H1 (cell line): Measurements from ENCODE around the gene EIF2B2. TPM values are rescaled to one million over a fixed set of nuclear protein-coding genes. Genes with fewer than 3 reads are reported as not detected.

Source experiments
- CTCF ChIA-PET: fragments of 300-600 bp; sonication (Branson Sonifier 250); formaldehyde crosslinking; loops from one replicate; lab custom pipeline; 2021; ENCODE audit not compliant: partially characterized antibody; lab: Charles Lee
- POLR2A ChIA-PET: fragments of 300-600 bp; sonication (Branson Sonifier 250); formaldehyde crosslinking; loops from one replicate; lab custom pipeline; 2021; ENCODE audit warnings: inconsistent platforms; ENCODE audit not compliant: partially characterized antibody; lab: Charles Lee
- DNase-seq, 2 experiments: peaks; one replicate each; pipeline versions ENCODE4 v3.0.0 to v3.0.0-alpha.2; 2010 to 2022; ENCODE audit warnings: low spot score in 2 of 2, low read depth in 1 of 2, mixed read lengths in 1 of 2
- FAIRE-seq: peaks from 2 replicates; lab custom pipeline; 2011; peaks lifted over from hg19 to GRCh38; lab: Jason Lieb, UNC
- H2AFZ ChIP-seq: 2 replicates; pipeline ENCODE4 v1.8.1; 2012; ENCODE audit warnings: low read length, inconsistent platforms
- H2AK5ac ChIP-seq: 2 replicates; pipeline ENCODE4 v1.6.1; 2013; ENCODE audit warnings: low read depth, low read length
- H2BK120ac ChIP-seq: replicated peaks from 2 replicates; pipeline ENCODE3; 2013; ENCODE audit warnings: low read depth, low read length, inconsistent platforms
- H2BK12ac ChIP-seq: 2 replicates; pipeline ENCODE4 v1.6.1; 2013; ENCODE audit warnings: low read depth, low read length
- H2BK15ac ChIP-seq: 2 replicates; pipeline ENCODE4 v1.6.1; 2013; ENCODE audit warnings: low read length
- H2BK20ac ChIP-seq: 2 replicates; pipeline ENCODE4 v1.6.1; 2013; ENCODE audit warnings: low read length
- H2BK5ac ChIP-seq: 2 replicates; pipeline ENCODE4 v1.6.1; 2013; ENCODE audit warnings: low read depth, low read length
- H3K14ac ChIP-seq: 2 replicates; pipeline ENCODE4 v1.6.1; 2013; ENCODE audit warnings: inconsistent platforms; ENCODE audit not compliant: insufficient read length
- H3K18ac ChIP-seq: 2 replicates; pipeline ENCODE4 v1.6.1; 2013; ENCODE audit warnings: low read length; ENCODE audit errors: extremely low read depth
- H3K23ac ChIP-seq: 2 replicates; pipeline ENCODE4 v1.6.1; 2013; ENCODE audit warnings: inconsistent platforms; ENCODE audit not compliant: insufficient read length
- H3K23me2 ChIP-seq: 2 replicates; pipeline ENCODE4 v1.6.1; 2013; ENCODE audit warnings: low read depth, low read length
- H3K27ac ChIP-seq: 2 replicates; pipeline ENCODE4 v1.6.1; 2011; ENCODE audit warnings: low read depth, low read length, inconsistent platforms
- H3K27me3 ChIP-seq, 4 experiments: replicated peaks in 1 of 4; 1 replicate in 1 of 4; 2 replicates in 3 of 4; pipeline versions ENCODE4 v1.6.1 to v1.8.1; 2011 to 2013; ENCODE audit warnings: low read length in 3 of 4, mild to moderate bottlenecking in 3 of 4, inconsistent platforms in 2 of 4, mixed read lengths in 2 of 4, moderate library complexity in 1 of 4; ENCODE audit not compliant: control insufficient read depth in 3 of 4, insufficient read depth in 3 of 4; ENCODE audit errors: extremely low read depth in 1 of 4
- H3K36me3 ChIP-seq, 4 experiments: 2 replicates each; pipeline versions ENCODE4 v1.6.1 to v1.8.1; 2011 to 2013; ENCODE audit warnings: mild to moderate bottlenecking in 4 of 4, low read length in 3 of 4, moderate library complexity in 2 of 4, control low read depth in 1 of 4, inconsistent platforms in 1 of 4; ENCODE audit not compliant: insufficient read depth in 4 of 4, control insufficient read depth in 2 of 4
- H3K4ac ChIP-seq: replicated peaks from 2 replicates; pipeline ENCODE3; 2013; ENCODE audit warnings: low read length, low read depth, mixed read lengths, inconsistent platforms; ENCODE audit not compliant: insufficient read length
- H3K4me1 ChIP-seq, 4 experiments: replicated peaks in 1 of 4; 1 replicate in 1 of 4; 2 replicates in 3 of 4; pipeline versions ENCODE4 v1.6.1 to v1.8.1; 2011 to 2013; ENCODE audit warnings: low read length in 3 of 4, inconsistent platforms in 2 of 4, mixed read lengths in 1 of 4; ENCODE audit not compliant: insufficient read depth in 4 of 4, control insufficient read depth in 3 of 4
- H3K4me2 ChIP-seq, 2 experiments: 2 replicates each; pipeline versions ENCODE4 v1.6.1 to v1.8.1; 2011 to 2013; ENCODE audit warnings: low read depth in 2 of 2, low read length in 2 of 2, control low read depth in 1 of 2, inconsistent platforms in 1 of 2, mild to moderate bottlenecking in 1 of 2; ENCODE audit not compliant: insufficient read depth in 1 of 2
- H3K4me3 ChIP-seq, 4 experiments: fragments of 200-600, 300-600 bp in 1 of 4; sonication (generic), shearing (Covaris generic), sonication (Bioruptor Twin) in 1 of 4; 2 replicates each; pipeline versions ENCODE4 v1.5.1 to v1.8.1; 2011 to 2016; ENCODE audit warnings: low read length in 4 of 4, low read depth in 3 of 4, control low read depth in 2 of 4, inconsistent platforms in 2 of 4, mild to moderate bottlenecking in 2 of 4, mixed read lengths in 1 of 4, moderate library complexity in 1 of 4; ENCODE audit not compliant: insufficient read depth in 2 of 4; ENCODE audit errors: extremely low read depth in 1 of 4
- H3K56ac ChIP-seq: replicated peaks from 2 replicates; pipeline ENCODE3; 2013; ENCODE audit warnings: low read depth, mild to moderate bottlenecking, mixed read lengths, low read length, inconsistent platforms; ENCODE audit not compliant: insufficient read length
- H3K79me1 ChIP-seq: 2 replicates; pipeline ENCODE4 v1.6.1; 2013; ENCODE audit warnings: low read depth, low read length, control low read depth
- H3K79me2 ChIP-seq, 2 experiments: 2 replicates each; pipeline versions ENCODE4 v1.6.1 to v1.8.1; 2012 to 2013; ENCODE audit warnings: low read length in 2 of 2, mild to moderate bottlenecking in 2 of 2, inconsistent platforms in 1 of 2; ENCODE audit not compliant: insufficient read depth in 2 of 2, control insufficient read depth in 1 of 2
- H3K9ac ChIP-seq, 4 experiments: replicated peaks in 1 of 4; 1 replicate in 1 of 4; 2 replicates in 3 of 4; pipeline versions ENCODE4 v1.6.1 to v1.8.1; 2011 to 2013; ENCODE audit warnings: low read depth in 3 of 4, low read length in 3 of 4, control low read depth in 2 of 4, mild to moderate bottlenecking in 2 of 4, moderate library complexity in 2 of 4, inconsistent platforms in 1 of 4; ENCODE audit errors: extremely low read depth in 1 of 4
- H3K9me3 ChIP-seq, 2 experiments: 2 replicates each; pipeline versions ENCODE4 v1.6.1 to v1.8.1; 2012 to 2013; ENCODE audit warnings: mild to moderate bottlenecking in 2 of 2, moderate library complexity in 2 of 2, control low read depth in 1 of 2, inconsistent platforms in 1 of 2, low read depth in 1 of 2, low read length in 1 of 2, mixed read lengths in 1 of 2; ENCODE audit not compliant: insufficient read depth in 2 of 2
- H4K20me1 ChIP-seq, 2 experiments: replicated peaks in 1 of 2; 2 replicates each; pipeline versions ENCODE3 to v1.8.1; 2011 to 2013; ENCODE audit warnings: inconsistent platforms in 2 of 2, low read length in 2 of 2, mild to moderate bottlenecking in 1 of 2; ENCODE audit not compliant: insufficient read depth in 2 of 2, control insufficient read depth in 1 of 2
- H4K5ac ChIP-seq: 2 replicates; pipeline ENCODE4 v1.6.1; 2013; ENCODE audit warnings: low read length, low read depth, mixed read lengths, inconsistent platforms; ENCODE audit not compliant: insufficient read length
- H4K8ac ChIP-seq: 2 replicates; pipeline ENCODE4 v1.8.0; 2013; ENCODE audit warnings: mild to moderate bottlenecking, moderate library complexity, low read length, inconsistent platforms; ENCODE audit not compliant: insufficient read depth; ENCODE audit errors: extremely low read depth
- H4K91ac ChIP-seq: replicated peaks from 2 replicates; pipeline ENCODE3; 2013; ENCODE audit warnings: low read length, mixed read lengths, inconsistent platforms; ENCODE audit not compliant: insufficient read length
- CBX5 ChIP-seq: fragments of 300-800, 300-1000 bp; sonication (generic); IDR thresholded peaks from 2 replicates; pipeline ENCODE4 v1.7.1; 2016; ENCODE audit warnings: antibody characterized with exemption, low read length, low read depth
- KDM4A ChIP-seq: IDR thresholded peaks from one replicate; pipeline ENCODE4 v1.7.1; 2012; ENCODE audit warnings: low read depth, mild to moderate bottlenecking, moderate library complexity, low read length, inconsistent platforms; ENCODE audit not compliant: severe bottlenecking
- MAFK ChIP-seq: IDR thresholded peaks from 2 replicates; pipeline ENCODE4 v1.6.1; 2012; ENCODE audit warnings: low read depth, mild to moderate bottlenecking, improper control_type of control experiment, low read length
- PHF8 ChIP-seq: fragments of 200-600 bp; sonication (generic); conservative IDR thresholded peaks from 2 replicates; pipeline ENCODE4 v1.7.1; 2012; ENCODE audit warnings: low read depth, mild to moderate bottlenecking, inconsistent platforms, low read length, moderate library complexity
- POLR2A ChIP-seq, 2 experiments: IDR thresholded peaks; 1 replicate in 1 of 2; 2 replicates in 1 of 2; pipeline ENCODE4 v1.6.1; 2011; ENCODE audit warnings: low read depth in 2 of 2, low read length in 2 of 2, mild to moderate bottlenecking in 2 of 2; ENCODE audit errors: control extremely low read depth in 1 of 2
- POLR2AphosphoS5 ChIP-seq: IDR thresholded peaks from 2 replicates; pipeline ENCODE4 v1.6.1; 2011; ENCODE audit warnings: low read depth, low read length
- SIN3A ChIP-seq, 2 experiments: IDR thresholded peaks in 1 of 2; conservative IDR thresholded peaks in 1 of 2; 2 replicates each; pipeline ENCODE4 v1.6.1; 2011 to 2012; ENCODE audit warnings: low read length in 2 of 2, improper control_type of control experiment in 1 of 2, low read depth in 1 of 2, mild to moderate bottlenecking in 1 of 2
- SP1 ChIP-seq: IDR thresholded peaks from 2 replicates; pipeline ENCODE4 v1.6.1; 2011; ENCODE audit warnings: low read depth, low read length
- TAF1 ChIP-seq: IDR thresholded peaks from 2 replicates; pipeline ENCODE4 v1.6.1; 2011; ENCODE audit warnings: mild to moderate bottlenecking, low read depth, low read length
- WGBS, 2 experiments: shearing (Covaris generic) in 1 of 2; methylation state at CpG; one replicate each; pipeline versions ENCODE4 v1.1.6 to v1.1.7; 2013 to 2015; ENCODE audit warnings: low lambda C conversion rate in 2 of 2, mixed read lengths in 2 of 2, inconsistent platforms in 1 of 2, low coverage in 1 of 2, missing lambda C conversion rate in 1 of 2; ENCODE audit not compliant: insufficient replicate concordance in 2 of 2, insufficient coverage in 1 of 2, insufficient read length in 1 of 2; ENCODE audit errors: extremely low coverage in 1 of 2, missing lambda C conversion rate in 1 of 2; 5-methylcytosine and 5-hydroxymethylcytosine counted together
- polyA plus RNA-seq, 7 experiments: library from polyadenylated mRNA; depleted of rRNA in 3 of 7; stranded (reverse) in 5 of 7; unstranded in 2 of 7; fragments of >200 nt in 5 of 7; fragments of 200-250 nt in 2 of 7; gene quantifications; 1 replicate in 5 of 7; 2 replicates in 1 of 7; 4 replicates in 1 of 7; pipeline versions ENCODE4 v1.2.1 to v1.2.3, GENCODE V29; 2011 to 2013; ENCODE audit warnings: missing spikeins in 2 of 7, mixed read lengths in 2 of 7
- total RNA-seq: library from RNA; stranded (reverse); fragmentation: NEBNext Ultra II Directional; extraction: Animal tissue kit (Norgen Biotek cat#: 25700); gene quantifications from 2 replicates; pipeline ENCODE4 v1.2.1, GENCODE V29; 2021
- TF ChIP-seq, protein P1 (sequence below): IDR thresholded peaks from 2 replicates; pipeline ENCODE4 v1.6.1; 2012; ENCODE audit warnings: inconsistent platforms

Gene EIF2B2
- total and polyA plus RNA-seq, 2 of the 8 experiments (the other 6 are each of a cell fraction or from before 2014, with no cell fraction given) = 42.6 to 79.9 TPM

DNA sequence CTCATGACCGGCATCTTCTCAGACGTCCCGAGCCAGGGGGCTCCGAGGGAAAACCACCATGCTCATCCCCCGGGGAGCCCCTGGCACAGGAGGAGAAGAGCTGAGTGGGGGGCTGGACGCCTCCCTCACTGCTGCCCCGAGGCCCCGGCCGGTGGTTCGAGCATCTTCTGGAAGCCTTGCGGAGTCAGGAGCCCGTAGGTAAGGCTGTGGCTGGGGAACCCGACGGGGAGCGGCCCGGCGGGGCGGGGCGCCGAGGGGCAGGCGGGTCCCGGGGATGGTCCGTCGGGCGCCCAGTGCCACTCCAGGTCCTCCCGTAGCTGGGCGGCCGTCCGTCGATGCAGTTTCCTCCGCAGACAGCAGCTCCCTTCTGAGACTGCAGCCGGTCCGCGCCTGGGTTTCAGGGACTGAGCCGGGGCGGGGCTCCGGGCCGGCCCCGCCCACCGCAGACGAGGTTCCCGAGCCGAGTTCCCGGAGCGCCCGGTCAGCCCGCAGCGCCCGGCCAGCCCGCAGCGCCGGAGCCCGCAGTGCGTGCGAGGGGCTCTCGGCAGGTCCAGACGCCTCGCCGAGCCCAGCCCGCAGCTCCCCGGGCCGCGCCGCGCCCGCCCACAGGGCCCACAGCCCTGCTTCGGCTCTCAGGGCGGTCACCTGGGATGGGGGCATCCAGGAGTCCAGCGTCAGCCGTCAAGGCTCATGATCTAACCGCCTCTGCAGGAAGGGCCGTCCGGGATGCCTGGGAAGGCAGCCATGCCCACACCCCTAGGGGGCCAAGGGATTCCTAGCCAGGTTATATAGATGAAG lies 47.3 kb upstream of the EIF2B2 start, which contains the start of gene PGF:
TSS of gene PGF (minus strand) at position 369 of the 798 bp plus-strand sequence. CDS start at position 14, 355 bp downstream.
- Histone ChIP-seq H3K4me1 (peaks cover 2 to 30% (median 15%) of the 10 kb centered on the region in 4 experiments), H3K9ac (peak within 1 kb of the TSS in 3 of 4 experiments; percentile 35 to 39 (median 37); a peak in 4 of 7 replicates), H3K9me3 (no peaks in the 10 kb centered on the region), H2BK15ac (peak within 1 kb of the TSS; percentile 75; the same call in 1 of the 2 replicates), H3K36me3 (no peaks in the 10 kb centered on the region), H3K4me3 (peak within 1 kb of the TSS; percentile 31 to 62 (median 56)), H3K27me3 (peaks cover 0 to 13% (median 12%) of the 10 kb centered on the region in 4 experiments; a peak in 5 of 7 replicates), H4K5ac (no peak within 1 kb of the TSS), H3K14ac (no peak within 1 kb of the TSS), H2BK120ac (no peak within 1 kb of the TSS), H4K20me1 (no peaks in the 10 kb centered on the region), H3K4ac (peak within 1 kb of the TSS; percentile 8), H2BK5ac (peak within 1 kb of the TSS; percentile 60; the same call in 1 of the 2 replicates), H3K4me2 (peak within 1 kb of the TSS; percentile 71 to 80), H3K79me1 (no peaks in the 10 kb centered on the region), H3K23ac (no peak within 1 kb of the TSS), H2BK20ac (no peak within 1 kb of the TSS), H2AK5ac (no peak within 1 kb of the TSS), H4K8ac (peak within 1 kb of the TSS; percentile 83), H3K79me2 (no peaks in the 10 kb centered on the region), H4K91ac (peak within 1 kb of the TSS; percentile 32), H3K27ac (no peak within 1 kb of the TSS), H3K56ac (no peak within 1 kb of the TSS), H3K18ac (peak within 1 kb of the TSS; percentile 71), H2AFZ (peak within 1 kb of the TSS; percentile 49; the same call in 1 of the 2 replicates), H2BK12ac (0 out of 2 replicates have a peak within 1 kb of the TSS, but pooled peaks have one; percentile 39), H3K23me2 (peaks cover 11% of the 10 kb centered on the region)
- FAIRE-seq (no peak), DNase-seq (peak in 1 of 2 experiments; percentile 89)
- WGBS, 2 experiments = 18% methylated on average over 25 of the region's 73 CpGs; no CpG with 5 or more reads in 1 of the 2 experiments
- ChIA-PET CTCF (interaction anchor here (0.6 to 5.3 kb wide), 9 partner anchors 9 to 134 kb away, joined by 3 to 37 read pairs (median 5); no protein-coding TSS in a partner anchor), POLR2A (interaction anchor here (0.7 to 2.1 kb wide), 11 partner anchors 9 to 128 kb away, joined by 3 to 16 read pairs (median 4); partner anchors contain the start of genes EIF2B2 and ZC2HC1C)
- TF ChIP-seq POLR2AphosphoS5 = peak; percentile 61; the same call in 1 of the 2 replicates
- TF ChIP-seq POLR2A (IDR thresholded peaks at IDR 0.05; ENCODE audit: control extremely low read depth in 1 of 2, low read depth in 2 of 2, low read length in 2 of 2) = peak in 1 of 2 experiments; percentile 62; a peak in 2 of 3 replicates
- no peak for TF ChIP-seq SIN3A (conservative IDR thresholded peaks at IDR 0.05 in 1 of 2, IDR thresholded peaks at IDR 0.05 in 1 of 2; ENCODE audit: low read depth in 1 of 2, low read length in 2 of 2)
- TF ChIP-seq, protein P1, sequence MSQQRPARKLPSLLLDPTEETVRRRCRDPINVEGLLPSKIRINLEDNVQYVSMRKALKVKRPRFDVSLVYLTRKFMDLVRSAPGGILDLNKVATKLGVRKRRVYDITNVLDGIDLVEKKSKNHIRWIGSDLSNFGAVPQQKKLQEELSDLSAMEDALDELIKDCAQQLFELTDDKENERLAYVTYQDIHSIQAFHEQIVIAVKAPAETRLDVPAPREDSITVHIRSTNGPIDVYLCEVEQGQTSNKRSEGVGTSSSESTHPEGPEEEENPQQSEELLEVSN = no peak
- TF ChIP-seq KDM4A = peak; percentile 46
- TF ChIP-seq MAFK = no peak
- TF ChIP-seq TAF1 = peak; percentile 88
- peak; percentile 45; the same call in 1 of the 2 replicates for TF ChIP-seq PHF8
- TF ChIP-seq CBX5 = no peak
- TF ChIP-seq SP1 = 0 out of 2 replicates have a peak, but pooled peaks have one; percentile 10
